IPS DF 4.7 (cell line): ENCODE measurements around the gene CD226.
"Not testable (repeated sequence)": the region's sequence is repeated elsewhere in the genome, so short reads cannot be mapped to it uniquely, and the experiment has no call there.

ENCODE experiments used
- DNase-seq: peaks from one replicate; pipeline ENCODE4 v3.0.0-alpha.2; 2013; ENCODE audit warnings: low spot score; ENCODE audit errors: extremely low read depth

The CD226 gene

GRCh38 chr18:69956665-69957620, 9.3 kb upstream of the CD226 start:
- DNase-seq: no peak

- no peak for DNase-seq
Measured at GRCh38 chr18:69956057-69956456, 8.4 kb upstream of the CD226 start.

- no peak for DNase-seq
Measured at GRCh38 chr18:69954719-69955480, 7.2 kb upstream of the CD226 start.

- DNase-seq: no peak
Measured at GRCh38 chr18:69953191-69953590, 5.5 kb upstream of the CD226 start.

- no peak for DNase-seq
Measured at GRCh38 chr18:69951182-69951581, 3.5 kb upstream of the CD226 start.

- no peak for DNase-seq
Measured at GRCh38 chr18:69949538-69949936, 1.9 kb upstream of the CD226 start.

GRCh38 chr18:69948919-69949537, 1.4 kb upstream of the CD226 start:
- DNase-seq: no peak

GRCh38 chr18:69948256-69948655, 583 bp upstream of the CD226 start:
- DNase-seq: no peak

- no peak for DNase-seq
Measured at GRCh38 chr18:69946608-69947155, 991 bp downstream of the CD226 start.

GRCh38 chr18:69945220-69946114, 2.2 kb downstream of the CD226 start:
- DNase-seq: no peak

GRCh38 chr18:69944436-69944835, 3.2 kb downstream of the CD226 start:
- no peak for DNase-seq

GRCh38 chr18:69943021-69943420, 4.7 kb downstream of the CD226 start:
- no peak for DNase-seq

GRCh38 chr18:69941183-69941582, 6.5 kb downstream of the CD226 start:
- DNase-seq: no peak

- not testable (repeated sequence) for DNase-seq
Measured at GRCh38 chr18:69939812-69940211, 7.9 kb downstream of the CD226 start.

GRCh38 chr18:69936191-69936558, 11.5 kb downstream of the CD226 start:
- DNase-seq: no peak

GRCh38 chr18:69935319-69936190, 12.1 kb downstream of the CD226 start:
- DNase-seq: no peak

- no peak for DNase-seq
Measured at GRCh38 chr18:69934601-69935265, 12.9 kb downstream of the CD226 start.

- no peak for DNase-seq
Measured at GRCh38 chr18:69929041-69929774, 18.5 kb downstream of the CD226 start.
